A172 (cell line): ENCODE measurements around the gene DNAJC8. TPM values are rescaled to one million over a fixed set of nuclear protein-coding genes. Genes with fewer than 3 reads are reported as not detected.

Experiments
- DNase-seq: peaks from one replicate; pipeline ENCODE4 v3.0.0-alpha.2; 2015; ENCODE audit warnings: low spot score
- total RNA-seq: library from RNA; depleted of rRNA; stranded (reverse); fragments of >200 nt; shearing (Covaris generic); gene quantifications from 2 replicates; pipeline ENCODE4 v1.2.3, GENCODE V29; 2014; rRNA removed

Gene DNAJC8
- total RNA-seq, 1 experiment from 2014 or later, result 123 TPM

- DNase-seq, result no peak
Observed at GRCh38 chr1:28172713-28173150, 60.1 kb downstream of the DNAJC8 start.

DNA sequence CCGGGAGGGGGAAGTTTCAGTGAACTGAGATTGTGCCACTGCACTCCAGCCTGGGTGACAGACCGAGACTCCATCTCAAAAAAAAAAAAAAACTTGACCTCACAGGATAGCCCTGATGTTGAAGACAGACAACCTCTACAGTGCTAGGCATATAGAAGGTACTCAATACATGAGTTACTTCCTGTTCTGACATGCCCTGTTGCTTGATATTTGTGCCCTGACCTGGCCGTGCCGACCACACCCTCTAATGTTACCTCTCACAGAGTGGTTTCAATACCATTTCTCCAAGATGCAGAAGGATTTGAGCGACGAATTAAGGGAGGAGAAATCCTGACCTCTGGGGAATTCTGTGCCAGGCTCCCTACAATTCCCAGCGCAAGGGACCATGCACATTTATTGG, 61.6 kb downstream of the DNAJC8 start:
- no peak for DNase-seq

GRCh38 chr1:28170001-28170596, 62.7 kb downstream of the DNAJC8 start:
- DNase-seq, result no peak

- no peak for DNase-seq
Observed at GRCh38 chr1:28163496-28164161, 69.2 kb downstream of the DNAJC8 start.

DNA sequence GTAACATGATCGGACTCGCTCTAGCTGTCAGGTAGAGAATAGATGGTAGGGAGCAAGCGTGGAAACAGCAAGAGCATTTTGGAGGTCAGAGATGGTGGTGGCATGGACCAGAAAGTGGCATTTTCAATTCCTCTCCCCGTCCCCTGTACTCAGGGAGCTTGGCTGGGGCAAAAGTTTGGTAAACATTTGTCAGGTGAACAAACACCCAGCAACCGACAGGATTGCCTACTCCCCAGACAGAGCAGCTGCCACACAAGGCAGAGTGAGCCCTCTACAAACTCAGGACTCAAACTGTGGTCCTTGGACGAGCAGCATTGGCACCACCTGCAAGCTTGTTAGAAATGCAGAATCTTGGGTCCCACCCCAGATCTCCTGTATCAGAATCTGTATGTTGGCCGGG, 70.7 kb downstream of the DNAJC8 start:
- no peak for DNase-seq

- DNase-seq, result no peak
Observed at GRCh38 chr1:28161751-28162150, 71.1 kb downstream of the DNAJC8 start.

- no peak for DNase-seq
Observed at GRCh38 chr1:28160782-28161266, 72.0 kb downstream of the DNAJC8 start.

- DNase-seq, result no peak
Observed at GRCh38 chr1:28159680-28160079, 73.1 kb downstream of the DNAJC8 start.

DNA sequence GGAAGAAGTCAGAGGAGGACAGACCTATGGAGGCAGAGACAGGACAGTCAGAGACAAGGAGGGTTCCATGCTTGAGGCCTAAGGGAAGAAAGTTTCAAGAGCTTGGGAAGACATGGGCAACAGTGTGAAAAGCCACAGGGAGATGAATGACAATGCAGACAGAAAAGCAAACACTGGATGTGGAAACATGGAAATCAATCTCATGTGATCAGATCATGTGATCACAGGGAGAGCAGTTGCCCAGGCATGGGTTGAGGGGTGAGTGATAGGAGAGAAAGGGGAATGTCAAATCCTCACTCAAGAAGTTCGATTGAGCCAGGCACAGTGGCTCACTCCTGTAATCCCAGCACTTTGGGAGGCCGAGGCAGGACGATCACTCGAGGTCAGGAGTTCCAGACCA, 73.6 kb downstream of the DNAJC8 start:
- DNase-seq, result no peak

- DNase-seq, result no peak
Observed at GRCh38 chr1:28157894-28158293, 74.9 kb downstream of the DNAJC8 start.

GRCh38 chr1:28156821-28157220, 76.0 kb downstream of the DNAJC8 start:
- no peak for DNase-seq

- no peak for DNase-seq
Observed at GRCh38 chr1:28155628-28156027, 77.2 kb downstream of the DNAJC8 start.

GRCh38 chr1:28154078-28154594, 78.7 kb downstream of the DNAJC8 start:
- no peak for DNase-seq

Other genes with a start within 250 kb of the DNAJC8 start
- gene EYA3, start 144.4 kb downstream of the DNAJC8 start, total RNA-seq, result 6.8 and 10.4 TPM in 2 replicates
- gene PTAFR, start 56.3 kb downstream of the DNAJC8 start, total RNA-seq, result not detected in 2 replicates
- 216 and 251 TPM in 2 replicates for gene ATP5IF1, start 3.1 kb upstream of the DNAJC8 start, total RNA-seq
- gene SESN2, start 26.5 kb upstream of the DNAJC8 start, total RNA-seq, result 4.2 and 5.3 TPM in 2 replicates
- 8.9 and 12.3 TPM in 2 replicates for gene MED18, start 96.0 kb upstream of the DNAJC8 start, total RNA-seq
- gene PHACTR4, start 136.7 kb upstream of the DNAJC8 start, total RNA-seq, result 4.0 and 6.0 TPM in 2 replicates